Measurements from ENCODE around the gene MAP6D1. TPM values are rescaled to one million over a fixed set of nuclear protein-coding genes. Genes with fewer than 3 reads are reported as not detected.
"Not testable (repeated sequence)": the region's sequence is repeated elsewhere in the genome, so short reads cannot be mapped to it uniquely, and the experiment has no call there.

Gene MAP6D1
- total RNA-seq, 1 donor from 2014 or later: 1.1 TPM

DNA sequence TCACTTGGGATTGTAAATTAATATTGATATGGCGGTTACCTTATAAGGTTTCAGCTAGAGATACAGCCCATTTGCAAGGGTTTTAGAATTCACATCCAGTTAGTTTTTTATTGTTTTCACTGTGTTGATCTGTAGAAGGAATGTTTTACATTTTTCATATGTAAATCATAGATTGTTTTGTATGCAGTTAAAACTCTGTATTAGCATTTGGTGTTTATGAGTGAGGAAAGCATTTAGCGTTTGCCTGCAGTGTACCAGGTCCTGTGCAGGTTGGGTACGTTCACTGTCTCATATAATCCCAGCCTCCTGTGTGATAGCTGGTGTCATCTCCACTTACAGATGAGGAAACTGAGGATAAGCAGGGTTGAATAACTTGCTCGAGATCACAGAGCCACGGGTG, 23.8 kb downstream of the MAP6D1 start:
- intact Hi-C loops (cut with micrococcal nuclease): no loop called here

DNA sequence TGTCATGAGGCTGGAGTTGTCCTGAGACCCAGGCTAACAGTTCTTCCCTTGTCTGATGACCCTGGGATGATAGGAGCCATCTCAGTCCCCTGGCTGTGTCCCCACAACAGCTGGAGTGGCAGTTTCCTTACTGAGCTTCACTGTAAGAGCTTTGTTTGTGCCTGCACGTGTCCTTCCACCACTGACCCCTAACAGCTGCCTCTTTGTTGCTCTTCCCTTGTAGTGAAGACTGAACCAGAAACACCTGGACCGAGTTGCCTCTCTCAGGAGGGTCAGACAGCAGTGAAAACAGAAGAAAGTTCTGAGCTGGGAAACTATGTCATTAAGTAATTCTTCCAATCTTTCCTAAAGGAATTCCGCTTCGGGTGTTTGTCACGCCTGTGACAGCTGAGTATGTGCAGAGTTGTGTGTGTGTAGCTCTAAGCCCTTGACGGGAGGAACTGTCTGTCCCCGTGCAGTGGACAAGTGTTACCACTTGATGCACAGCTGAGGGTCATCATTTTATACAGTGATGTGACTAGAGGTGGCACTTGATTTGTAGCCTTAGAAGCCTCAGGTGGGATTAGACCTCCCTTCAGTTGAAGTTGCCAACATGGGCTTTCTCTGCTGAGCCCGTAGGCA, 25.0 kb downstream of the MAP6D1 start:
- intact Hi-C loops (cut with micrococcal nuclease): no loop called here

DNA sequence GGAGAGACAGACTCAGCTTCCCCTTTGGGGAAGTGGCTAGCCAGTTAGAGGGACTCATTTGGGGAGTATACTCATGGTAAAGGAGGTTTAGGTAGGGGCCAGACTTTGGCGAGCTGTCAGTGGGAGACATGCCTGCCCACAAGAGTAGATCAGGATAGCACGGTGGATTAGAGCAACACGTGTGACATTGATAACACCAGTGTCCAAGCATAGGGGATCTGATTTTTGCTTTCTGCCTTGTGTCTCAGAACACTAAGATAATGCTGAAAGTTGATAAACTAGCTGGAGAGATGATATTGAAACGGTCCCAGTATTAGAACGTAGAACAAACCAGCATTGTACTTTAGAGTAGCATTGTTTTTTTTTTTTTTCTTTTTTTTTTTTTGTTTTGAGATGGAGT, 25.9 kb downstream of the MAP6D1 start:
- intact Hi-C loops (cut with micrococcal nuclease): no loop called here

DNA sequence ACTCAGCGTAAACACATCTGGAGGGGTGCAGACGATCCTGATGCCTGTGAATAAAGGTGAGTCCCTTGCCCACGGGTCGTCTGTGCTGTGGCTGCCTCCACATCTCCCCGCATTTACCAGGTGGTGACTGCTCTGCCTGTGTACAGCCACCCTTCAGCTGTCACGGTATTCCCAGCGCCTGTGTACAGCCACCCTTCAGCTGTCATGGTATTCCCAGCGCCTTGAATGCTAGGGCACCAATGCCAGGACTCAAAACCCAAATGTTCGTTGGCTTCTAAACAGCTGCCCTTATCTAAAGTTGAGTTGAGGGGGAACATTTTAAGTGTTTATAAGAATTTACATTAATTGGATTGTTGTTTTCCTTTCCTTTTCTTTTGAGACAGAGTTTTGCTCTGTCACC, 27.4 kb downstream of the MAP6D1 start:
- intact Hi-C loops (cut with micrococcal nuclease): no loop called here

DNA sequence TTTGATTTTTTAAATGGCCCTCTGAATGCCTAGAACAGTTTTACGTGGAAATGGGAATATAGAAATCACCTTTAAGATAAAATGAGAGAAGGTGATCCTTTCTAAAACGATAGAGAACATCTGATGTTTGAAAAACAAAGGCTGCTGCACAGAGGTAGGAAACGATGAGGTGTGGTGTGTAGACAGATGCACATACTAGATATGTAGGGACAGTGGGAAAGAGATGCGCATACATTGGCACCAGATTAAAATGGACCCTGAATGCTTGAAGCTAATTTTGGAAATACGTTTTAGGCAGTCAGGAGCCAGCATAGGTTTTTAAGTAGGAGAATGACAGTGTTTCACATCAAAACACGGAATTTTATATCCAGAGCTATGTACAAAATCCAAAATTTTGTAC, 29.0 kb downstream of the MAP6D1 start:
- intact Hi-C loops (cut with micrococcal nuclease): no loop called here

DNA sequence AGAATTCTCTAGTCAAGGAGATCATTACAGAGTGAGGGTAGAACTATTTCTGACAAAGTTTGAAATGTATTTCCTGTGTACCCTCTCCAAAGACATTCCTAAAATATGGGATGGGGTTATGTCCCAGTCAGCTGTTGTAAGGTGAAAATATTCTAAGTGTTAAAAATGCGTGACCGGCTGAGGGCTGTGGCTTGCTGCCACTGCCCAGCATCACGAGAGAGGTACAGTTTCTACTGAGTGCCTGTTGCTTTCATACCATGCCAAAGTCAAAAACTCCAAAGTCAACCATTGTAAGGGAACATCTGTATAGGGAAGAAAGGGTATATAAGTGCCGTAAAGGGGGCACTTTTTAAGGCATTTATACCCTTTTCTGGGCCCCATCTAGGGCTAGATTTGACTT, 30.9 kb downstream of the MAP6D1 start:
- intact Hi-C loops (cut with micrococcal nuclease): no loop called here

DNA sequence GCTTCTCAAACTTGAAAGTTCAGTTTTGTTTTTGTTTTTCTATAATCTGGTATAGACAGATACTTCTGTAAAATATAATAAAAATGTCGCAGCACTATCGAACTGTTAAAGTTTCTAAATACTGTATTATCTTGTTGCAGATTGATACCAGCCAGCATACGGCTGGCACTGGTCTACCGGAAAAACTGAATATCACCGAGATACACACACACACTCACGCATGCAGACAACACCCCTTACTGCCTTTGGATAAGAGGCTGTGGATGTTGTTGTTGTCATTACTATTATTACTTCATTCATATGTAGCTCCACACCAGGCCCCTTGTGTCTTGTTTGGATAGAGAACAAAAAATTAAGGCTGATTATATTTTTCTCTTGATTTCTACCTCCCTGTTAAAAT, 32.4 kb downstream of the MAP6D1 start:
- intact Hi-C loops (cut with micrococcal nuclease): no loop called here

DNA sequence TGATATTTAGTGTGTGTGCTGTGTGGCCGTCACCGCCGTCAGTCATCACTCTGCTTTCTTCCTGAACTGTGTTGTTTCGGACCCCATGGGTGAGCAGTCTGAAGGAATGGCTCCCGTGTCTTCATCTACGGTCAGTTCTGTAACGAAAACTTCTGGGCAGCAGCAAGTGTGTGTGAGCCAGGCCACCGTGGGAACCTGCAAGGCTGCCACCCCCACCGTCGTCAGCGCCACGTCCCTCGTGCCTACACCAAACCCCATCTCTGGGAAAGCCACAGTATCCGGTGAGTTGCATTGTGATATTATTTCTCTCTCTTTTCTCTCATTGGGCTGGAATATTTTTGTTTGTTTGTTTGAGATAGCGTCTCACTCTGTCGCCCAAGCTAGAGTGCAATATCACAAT, 34.7 kb downstream of the MAP6D1 start:
- intact Hi-C loops (cut with micrococcal nuclease): no loop called here

DNA sequence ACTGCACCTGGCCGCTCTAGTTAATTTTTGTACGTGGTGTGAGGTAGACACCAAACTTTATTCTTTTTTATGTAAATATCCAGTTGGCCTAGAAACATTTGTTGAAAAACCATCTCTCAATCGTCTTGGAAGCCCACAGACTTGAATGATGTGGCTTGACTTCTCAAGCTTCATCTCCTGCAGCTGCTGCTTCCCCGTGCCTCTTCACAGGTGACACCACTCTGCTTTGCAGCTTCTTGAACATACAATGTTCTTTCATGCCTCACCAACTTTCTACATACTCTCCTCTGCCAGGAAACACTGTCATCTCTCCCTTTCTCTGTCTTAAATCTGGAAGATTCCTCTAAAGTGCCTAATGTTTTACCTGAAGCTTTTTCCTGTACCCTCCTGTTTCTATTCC, 35.6 kb downstream of the MAP6D1 start:
- intact Hi-C loops (cut with micrococcal nuclease): no loop called here

DNA sequence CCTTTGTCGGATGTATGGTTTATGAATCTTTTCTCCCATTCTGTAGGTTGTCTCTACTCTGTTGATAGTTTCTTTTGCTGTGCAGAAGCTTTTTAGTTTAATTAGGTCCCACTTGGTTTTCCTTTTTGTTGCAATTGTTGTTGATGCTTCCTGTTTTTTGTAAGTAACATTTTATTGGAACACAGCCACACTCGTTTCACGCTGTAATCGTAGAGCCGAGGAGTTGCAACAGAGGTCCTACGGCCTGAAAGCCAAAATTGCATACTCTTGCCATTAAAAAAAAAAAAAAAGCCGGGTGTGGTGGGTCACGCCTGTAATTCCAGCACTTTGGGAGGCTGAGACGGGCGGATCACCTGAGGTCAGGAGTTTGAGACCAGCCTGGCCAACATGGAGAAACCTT, 40.9 kb downstream of the MAP6D1 start:
- intact Hi-C loops (cut with micrococcal nuclease): not testable (repeated sequence)

DNA sequence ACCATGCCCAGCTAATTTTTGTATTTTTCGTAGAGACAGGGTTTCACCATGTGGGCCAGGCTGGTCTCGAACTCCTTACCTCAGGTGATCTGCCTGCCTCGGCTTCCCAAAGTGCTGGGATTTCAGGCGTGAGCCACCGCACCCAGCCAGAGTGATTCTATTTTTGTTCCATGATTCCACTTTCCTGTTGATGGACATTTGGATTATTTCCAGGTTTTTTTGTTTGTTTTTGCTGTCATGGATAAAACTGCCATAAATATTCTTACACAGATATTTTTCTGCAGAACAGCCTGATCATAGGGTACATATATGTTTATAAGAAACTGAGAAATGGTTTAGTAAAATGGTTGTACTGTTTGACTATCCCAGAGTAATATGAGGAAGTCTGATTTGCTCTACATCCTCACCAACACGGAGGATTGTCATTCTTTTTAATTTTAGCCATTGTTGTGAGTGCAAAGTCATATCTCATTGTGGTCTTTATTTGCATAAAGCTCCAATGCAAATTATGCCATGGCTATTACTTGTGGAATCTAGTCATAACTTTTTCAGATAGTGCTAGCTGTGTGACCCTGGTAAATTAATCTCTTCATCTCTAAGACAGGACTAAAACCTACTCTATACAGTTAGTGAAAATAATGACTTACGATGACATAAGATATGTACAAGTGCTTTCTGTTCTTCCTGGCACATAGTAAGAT, 42.7 kb downstream of the MAP6D1 start:
- intact Hi-C loops (cut with micrococcal nuclease): no loop called here

DNA sequence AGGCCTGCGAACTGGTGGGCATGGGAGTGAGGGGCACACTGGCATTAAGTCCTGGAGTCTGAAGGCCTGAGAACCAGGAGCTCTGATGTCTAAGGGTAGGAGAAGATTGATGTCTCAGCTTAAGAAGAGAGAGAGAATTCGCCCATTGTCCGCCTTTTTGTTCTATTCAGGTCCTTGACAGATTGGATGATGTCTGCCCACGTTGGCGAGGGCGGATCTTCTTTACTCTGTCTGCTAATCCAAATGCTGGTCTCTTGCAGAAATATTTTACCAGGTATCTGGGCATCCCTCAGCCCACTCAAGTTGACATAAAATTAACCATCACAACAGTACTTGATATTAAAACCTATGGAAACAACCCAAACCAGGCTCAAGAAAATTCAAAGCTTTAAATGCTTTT, 44.1 kb downstream of the MAP6D1 start:
- intact Hi-C loops (cut with micrococcal nuclease): no loop called here

DNA sequence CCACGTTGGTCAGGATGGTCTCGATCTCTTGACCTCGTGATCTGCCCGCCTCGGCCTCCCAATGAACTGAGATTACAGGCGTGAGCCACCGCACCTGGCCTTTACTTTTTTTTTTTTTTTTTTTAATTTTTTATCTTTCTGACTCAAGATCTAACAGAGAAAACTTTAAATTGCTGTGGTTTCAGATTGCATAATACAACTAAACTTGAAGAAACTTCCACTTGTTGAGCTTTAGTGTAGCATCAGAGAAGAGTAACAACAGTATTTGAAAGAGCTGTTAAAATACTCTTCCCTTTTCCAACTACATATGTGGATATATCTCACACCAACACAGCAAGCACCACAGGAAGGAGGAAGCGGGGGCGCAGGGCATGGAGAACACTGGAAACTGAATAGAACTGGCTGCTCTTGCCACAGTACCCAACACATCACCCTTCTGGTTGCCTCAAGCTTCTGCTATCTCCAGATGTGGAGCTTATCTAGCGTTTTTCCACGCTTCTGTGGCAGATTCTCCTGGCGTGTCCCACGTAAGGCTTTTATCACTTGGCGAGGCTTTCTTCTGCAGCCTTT, 45.4 kb downstream of the MAP6D1 start:
- intact Hi-C loops (cut with micrococcal nuclease): no loop called here

DNA sequence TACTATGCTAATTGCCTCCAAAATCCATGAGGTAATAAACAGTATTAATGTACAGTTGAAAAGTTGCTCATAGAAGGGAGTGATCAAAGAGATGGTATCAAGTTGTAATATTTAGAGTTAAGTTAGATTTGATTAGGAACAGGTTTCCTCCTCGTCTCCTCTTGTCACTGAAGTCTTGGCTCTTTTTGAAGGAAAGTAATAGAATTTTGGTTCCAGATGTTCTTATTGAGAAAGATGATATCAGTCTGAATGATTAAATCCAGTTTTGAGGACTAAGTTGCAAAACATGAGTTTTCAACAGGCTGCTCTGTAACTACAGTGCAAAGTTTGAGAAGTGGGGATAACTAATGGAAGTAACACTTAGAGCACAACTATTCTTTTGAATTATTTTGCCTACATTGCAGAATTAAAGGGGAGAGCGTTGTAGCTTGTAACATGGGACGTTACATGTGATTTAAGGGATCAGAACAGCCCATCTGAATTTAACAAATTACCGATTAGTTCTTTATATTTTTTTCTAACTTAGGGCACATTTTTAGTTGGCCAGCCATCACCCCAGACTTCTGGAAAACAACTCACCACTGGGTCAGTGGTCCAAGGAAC, 48.3 kb downstream of the MAP6D1 start:
- intact Hi-C loops (cut with micrococcal nuclease): no loop called here

DNA sequence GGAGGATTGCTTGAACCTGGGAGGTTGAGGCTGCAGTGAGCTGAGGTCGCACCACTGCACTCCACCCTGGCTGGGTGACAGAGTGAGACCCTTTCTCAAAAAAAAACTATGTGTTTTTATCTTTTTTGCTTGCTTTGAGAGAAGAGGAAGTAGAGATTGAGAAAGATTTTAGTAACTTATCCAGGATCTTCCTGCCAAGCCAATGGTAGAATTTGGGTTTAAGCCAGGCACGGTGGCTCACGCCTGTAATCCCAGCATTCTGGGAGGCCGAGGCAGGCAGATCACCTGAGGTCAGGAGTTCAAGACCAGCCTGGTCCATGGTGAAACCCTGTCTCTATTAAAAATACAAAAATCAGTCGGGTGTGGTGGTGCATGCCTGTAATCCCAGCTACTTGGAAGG, 48.9 kb downstream of the MAP6D1 start:
- intact Hi-C loops (cut with micrococcal nuclease): not testable (repeated sequence)

DNA sequence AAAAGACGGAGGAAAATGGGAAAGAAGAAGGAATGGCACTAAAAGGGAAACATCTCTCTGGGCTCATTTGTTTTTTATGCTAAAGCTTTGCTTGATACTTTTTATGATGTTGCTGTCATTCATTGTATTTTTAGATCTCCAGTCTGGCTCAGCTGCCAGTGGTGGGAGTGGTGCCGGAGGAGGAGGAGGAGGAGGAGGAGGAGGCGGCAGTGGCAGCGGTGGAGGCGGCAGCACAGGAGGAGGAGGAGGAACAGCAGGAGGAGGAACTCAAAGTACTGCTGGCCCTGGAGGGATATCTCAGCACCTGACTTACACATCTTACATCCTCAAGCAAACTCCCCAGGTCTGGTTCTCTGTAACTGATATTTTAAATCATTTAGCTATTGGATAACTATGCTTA, 49.6 kb downstream of the MAP6D1 start:
- intact Hi-C loops (cut with micrococcal nuclease): no loop called here

DNA sequence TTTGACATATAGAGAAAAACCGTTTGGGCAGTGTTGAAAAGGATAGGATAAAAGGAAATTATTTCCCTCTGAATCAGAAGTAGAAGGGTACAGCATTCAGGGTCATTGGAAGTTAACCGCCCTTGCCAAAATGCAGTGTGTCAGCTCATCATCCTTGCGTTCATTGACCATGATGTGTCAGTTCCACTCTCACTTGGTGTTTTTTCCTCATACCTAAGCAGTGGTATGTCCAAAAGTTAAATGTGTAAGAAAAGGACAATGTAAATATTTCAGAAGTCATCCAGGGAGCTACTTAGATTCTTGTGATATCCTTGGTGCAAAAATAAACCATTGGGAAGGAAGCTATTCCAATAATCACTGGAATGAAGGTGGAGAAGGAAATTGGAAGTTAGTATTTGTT, 50.7 kb downstream of the MAP6D1 start:
- intact Hi-C loops (cut with micrococcal nuclease): no loop called here

DNA sequence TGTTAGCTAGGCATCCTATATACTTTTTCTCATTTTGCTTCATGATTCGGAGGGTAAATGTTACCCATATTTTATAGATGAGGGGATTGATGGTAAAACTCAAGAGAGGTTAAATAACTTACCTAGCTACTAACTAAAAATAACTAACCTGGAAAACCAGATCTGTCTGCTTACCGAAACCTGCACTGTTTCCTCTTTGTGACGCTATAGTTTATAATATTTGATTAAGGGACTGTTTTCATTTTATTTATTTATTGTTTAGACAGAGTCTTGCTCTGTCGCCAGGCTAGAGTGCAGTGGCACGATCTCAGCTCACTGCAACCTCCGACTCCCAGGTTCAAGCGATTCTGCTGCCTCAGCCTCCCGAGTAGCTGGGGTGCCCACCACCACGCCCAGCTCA, 55.9 kb downstream of the MAP6D1 start:
- intact Hi-C loops (cut with micrococcal nuclease): no loop called here

DNA sequence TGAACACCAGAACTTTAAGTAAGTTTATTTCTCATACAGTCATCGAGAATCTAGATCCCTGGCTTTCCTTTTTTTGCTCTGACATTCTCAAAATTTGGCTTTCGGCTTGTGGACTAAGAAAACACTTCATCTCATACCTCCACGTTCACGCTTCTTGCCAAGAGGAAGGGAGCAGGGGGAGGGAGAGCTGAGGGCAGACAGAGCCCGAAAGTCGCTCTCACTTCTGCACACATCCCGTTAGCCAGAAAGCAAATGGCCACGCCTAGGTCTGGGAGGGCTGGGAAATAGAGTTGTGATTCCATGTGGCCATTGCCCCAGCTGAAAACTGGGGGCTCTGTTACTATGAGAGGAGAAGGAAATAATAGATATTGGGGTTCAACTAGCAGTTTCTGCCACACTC, 57.3 kb downstream of the MAP6D1 start:
- intact Hi-C loops (cut with micrococcal nuclease): no loop called here

DNA sequence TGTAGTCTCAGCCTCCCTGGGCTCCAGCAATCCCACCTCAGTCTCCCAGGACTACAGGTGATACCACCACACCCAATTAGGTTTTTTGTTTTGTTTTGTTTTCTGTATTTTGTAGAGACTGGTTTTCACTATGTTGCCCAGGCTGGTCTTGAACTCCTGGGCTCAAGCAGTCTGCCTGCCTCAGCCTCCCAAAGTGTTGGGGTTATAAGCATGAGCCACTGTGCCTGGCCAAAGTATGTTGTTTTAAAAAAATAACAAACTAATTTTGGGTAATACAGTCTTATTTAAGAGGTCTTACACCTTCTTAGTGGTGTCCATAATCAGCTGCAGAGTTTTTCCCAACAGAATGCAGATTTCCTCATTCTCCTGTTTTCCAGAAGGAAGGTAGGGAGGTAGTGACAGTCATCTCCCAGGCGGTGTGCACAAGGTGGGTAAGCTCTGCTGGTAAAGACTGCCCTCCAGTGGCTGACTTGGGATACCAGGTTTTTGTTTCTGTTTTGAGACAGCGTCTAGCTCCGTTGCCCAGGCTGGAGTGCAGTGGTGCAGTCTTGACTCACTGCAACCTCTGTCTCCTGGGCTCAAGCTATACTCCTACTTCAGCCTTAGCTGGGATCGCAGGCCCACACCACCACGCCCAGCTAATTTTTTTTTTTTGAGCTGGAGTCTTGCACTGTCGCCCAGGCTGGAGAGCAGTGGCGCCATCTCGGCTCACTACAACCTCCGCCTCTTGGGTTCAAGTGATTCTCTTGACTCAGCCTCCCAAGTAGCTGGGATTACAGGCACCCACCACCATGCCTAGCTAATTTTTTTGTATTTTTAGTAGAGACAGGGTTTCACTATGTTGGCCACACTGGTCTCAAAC, 58.4 kb downstream of the MAP6D1 start:
- intact Hi-C loops (cut with micrococcal nuclease): loop anchor here (1.0 to 2.0 kb wide), 13 partner anchors 69 to 645 kb away; partner anchors contain the start of genes KLHL6 and PARL

DNA sequence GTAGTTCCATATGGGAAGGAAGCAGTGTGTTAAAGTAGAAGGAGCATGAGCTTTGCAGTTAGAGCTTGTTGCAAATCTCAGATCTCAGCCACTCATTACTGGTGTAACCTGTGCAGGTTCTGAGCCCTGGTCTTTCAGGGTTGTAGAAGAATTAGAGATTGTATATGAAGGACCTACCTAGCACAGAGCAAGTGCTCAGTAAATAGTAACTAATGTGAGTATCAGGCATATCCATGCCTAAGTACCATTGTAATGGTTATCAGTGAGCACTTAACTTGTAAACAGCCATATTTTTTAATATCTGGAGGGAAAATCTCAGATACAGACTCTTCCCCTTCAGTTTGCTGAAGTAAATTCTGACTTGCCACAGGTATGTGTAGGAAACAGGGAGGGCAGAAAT, 59.3 kb downstream of the MAP6D1 start:
- intact Hi-C loops (cut with micrococcal nuclease): loop anchor here (1.0 to 2.0 kb wide), 2 partner anchors 129 to 206 kb away; no protein-coding TSS in a partner anchor
